NOMO-1 (cell line): ENCODE results near the gene SMIM36.
"Not testable (repeated sequence)": the region's sequence is repeated elsewhere in the genome, so short reads cannot be mapped to it uniquely, and the experiment has no call there.

Experiments
- DNase-seq, 2 experiments: peaks; one replicate each; lab custom pipeline; 2025; ENCODE audit not compliant: unreplicated experiment in 2 of 2; lab: John Stamatoyannopoulos, UW

Gene SMIM36

GRCh38 chr17:55458287-55458900 is 52.9 kb downstream of the SMIM36 start:
- no peak for DNase-seq

GRCh38 chr17:55456307-55457240 is 54.7 kb downstream of the SMIM36 start:
- DNase-seq, result no peak

DNA sequence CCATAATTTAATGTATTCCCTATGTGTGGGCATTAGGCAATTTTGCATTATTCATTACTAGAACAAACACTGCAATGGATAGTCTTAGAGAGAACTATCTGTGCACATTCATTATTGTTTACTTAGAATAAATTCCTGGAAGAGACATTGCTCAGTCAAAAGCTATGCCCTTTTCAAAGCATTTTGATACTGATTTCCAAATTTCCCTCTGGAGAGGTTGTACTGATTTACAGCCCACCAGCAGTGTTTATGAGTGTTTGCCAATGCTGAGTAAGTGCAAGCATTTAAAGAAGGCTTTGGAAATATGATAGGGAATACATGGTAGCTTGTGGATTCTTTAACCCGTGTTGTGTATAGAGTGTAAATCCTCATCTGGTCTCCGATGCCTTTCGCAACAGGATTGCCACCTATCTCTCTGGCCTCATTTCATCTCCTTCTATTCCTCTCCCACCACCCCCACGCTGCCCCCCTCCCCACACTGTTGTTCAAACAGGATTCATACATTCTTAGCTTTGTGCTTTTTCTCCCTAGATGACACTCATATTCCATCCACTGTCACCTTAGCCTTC is 56.3 kb downstream of the SMIM36 start:
- no peak for DNase-seq

DNA sequence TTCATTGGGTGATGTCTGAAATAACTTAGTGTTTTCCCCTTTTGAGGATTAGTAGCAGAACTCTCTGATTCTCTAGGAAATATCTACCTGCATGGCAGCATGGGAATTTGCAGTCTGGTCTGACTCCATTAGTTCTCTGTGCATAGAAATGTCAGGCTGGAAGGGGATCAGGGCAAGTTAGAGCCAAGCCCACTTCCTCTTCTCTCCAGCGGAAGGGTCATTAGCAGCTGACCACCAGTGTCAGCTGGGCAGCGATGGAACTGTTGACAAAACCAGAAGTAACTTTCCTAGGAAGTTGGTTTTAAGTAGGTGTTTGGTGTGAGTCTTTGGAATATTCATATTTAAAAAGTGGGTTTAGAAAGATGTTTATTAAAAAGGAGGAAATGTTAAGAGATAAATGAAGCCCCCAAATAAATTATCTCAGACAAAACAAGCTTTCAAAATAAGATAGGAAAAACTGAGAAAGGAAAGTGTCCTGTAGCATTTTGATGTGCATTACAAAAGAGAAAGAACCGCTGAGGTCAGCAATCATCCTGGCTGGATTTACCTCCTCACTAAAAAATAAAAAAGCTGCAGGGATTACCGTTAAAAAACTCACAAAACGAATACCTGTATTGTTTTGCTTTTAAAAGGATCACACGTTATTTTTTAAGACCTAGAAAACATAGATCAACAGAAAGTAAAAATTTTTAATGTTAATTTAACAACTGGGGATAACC is 57.3 kb downstream of the SMIM36 start:
- DNase-seq, result no peak

DNA sequence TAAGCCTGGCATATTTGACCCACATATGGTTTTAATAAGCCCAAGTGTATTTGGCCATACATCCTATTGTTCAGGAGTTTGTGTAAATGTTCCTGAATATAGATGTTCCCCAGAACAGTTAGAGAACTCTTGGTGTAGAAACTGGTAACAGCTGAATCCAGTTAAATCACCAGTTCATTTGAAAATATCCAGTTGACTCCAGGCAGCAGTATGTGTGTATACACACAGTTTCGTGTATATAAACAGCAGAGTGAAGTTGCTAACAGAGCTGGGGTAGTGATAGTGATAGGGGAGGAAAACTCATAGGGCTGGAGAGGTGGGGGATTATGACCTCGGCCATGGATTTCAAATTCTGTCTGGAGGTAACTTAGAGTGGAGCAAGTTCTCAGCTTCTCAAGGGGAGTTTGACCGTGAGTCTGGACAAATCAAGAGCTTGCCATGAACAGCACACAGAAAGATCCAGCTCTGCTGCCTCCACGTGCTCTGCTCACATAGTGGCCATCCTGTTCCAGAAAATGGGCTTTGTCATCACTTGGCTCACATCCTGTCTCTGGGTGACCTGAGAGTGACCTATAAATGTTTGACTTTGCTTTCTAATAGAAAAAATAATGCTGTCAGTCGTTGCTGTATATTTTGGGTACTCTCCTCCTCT is 59.0 kb downstream of the SMIM36 start:
- no peak for DNase-seq

GRCh38 chr17:55451758-55452138 is 59.5 kb downstream of the SMIM36 start:
- DNase-seq, result no peak

GRCh38 chr17:55451203-55451641 is 60.0 kb downstream of the SMIM36 start:
- DNase-seq, result no peak

DNA sequence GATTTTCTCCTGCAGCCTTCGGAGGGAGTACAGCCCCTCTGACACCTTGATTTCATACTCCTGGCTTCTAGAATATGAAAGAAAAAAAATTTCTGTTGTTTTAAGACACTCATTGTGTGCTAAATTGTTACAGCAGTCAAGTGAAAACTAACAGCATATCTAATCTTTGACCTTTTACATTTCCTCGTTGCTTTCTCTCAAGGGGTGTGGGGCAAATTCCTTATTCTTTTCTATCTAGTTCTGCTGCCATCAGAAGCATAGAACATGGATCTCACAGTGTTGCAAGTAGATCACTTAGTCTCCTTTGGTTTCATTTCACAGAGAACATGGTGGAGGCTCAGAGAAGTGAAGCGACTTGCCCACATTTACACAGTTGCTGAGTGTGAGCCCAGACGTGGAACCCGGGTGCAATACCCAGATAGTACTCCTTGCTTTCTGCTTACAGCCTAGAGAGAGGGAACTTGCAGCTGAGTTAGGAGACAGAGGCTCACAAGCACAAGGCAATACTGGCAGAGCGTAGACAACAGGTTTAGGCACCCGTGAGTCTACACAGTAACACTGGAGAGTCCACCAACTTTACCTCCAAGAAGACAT is 60.9 kb downstream of the SMIM36 start:
- no peak for DNase-seq

- DNase-seq, result no peak
These were observed 62.6 kb downstream of the SMIM36 start for GRCh38 chr17:55448681-55449080.

DNA sequence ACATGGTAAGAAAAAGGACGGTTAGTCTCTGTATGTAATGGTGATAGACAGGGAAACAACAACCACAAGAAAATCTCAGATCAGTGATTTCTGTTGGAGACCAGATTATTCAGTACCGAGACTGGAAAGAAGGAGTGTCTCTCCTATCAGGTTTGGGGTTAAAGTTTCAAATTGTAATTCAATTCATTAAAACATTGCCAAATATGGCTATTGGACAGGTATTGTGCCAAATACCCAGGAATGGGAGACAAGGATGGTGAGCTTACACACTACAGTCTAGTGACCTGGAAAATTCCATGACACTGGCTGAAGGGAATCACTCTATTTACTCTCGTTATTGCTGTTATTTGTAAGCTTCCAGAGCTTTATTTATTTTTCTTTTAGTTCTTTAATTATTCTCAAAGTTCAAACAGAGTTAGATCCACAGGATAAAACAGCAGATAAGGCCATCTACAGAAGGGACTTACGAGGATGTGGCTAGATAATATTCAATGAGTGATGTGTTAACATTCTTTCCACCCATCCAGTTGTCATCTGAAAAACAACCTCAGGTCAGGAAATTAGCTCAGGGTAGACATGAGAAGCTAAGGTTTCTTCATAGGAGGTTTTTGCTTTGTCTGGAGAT is 64.6 kb downstream of the SMIM36 start:
- DNase-seq, result no peak

GRCh38 chr17:55446004-55446403 is 65.2 kb downstream of the SMIM36 start:
- DNase-seq, result not testable (repeated sequence)

- DNase-seq, result peak; percentile 29 to 82
These were observed 66.5 kb downstream of the SMIM36 start for GRCh38 chr17:55444471-55445441.

GRCh38 chr17:55443904-55444303 is 67.3 kb downstream of the SMIM36 start:
- no peak for DNase-seq

DNA sequence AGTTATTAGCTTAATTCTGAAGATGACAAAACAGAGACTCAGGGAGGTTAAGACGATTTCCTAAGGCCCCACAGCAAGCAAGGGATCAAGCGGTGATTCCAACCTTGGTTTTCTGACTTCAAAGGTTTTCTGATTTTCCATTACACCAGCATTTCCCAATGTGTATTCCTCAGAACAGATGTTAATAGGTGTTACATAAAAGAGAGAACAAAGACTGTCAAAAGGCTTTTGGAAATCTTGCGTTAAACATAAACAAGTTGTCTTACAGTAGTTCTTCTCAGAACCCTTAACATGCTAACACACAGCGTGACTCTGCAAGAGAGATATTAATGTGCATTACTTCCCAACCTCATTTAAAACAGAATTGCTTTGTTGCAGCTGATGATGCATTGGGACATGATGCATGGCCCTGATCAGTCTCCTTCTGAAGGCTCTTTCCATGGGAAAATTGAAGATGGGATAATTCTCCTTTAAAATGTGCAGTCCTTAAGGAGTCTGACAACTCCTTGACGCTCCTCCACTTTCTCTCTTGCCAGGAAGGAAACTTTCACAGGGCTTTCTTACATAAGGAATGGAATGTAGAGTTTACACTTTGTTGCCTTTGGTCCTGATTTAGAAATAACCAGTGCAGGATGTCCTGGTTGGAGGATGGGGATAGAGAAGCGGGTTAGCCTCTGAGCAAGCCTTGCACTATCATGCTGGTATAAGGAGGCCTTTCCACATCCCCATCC is 68.1 kb downstream of the SMIM36 start:
- DNase-seq, result no peak

DNA sequence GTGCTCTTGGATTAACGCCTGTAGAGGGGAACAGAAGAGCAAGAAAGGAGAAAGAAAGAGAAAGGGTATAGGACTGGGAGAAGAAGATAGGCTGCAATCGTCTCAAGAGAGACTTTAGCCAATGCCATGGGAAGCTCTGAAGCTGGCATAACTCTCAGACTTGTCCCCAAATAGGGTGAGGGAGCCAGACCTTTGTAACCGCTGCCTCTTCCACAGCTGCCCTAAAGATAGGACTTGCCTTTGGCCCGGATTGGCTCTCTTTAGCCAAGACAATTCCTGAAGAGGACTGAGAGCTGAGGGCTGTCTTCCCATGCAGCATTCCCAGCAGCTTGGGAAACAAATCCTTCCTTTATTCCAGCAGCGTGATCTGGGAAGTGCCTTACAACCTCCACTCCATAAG is 68.8 kb downstream of the SMIM36 start:
- no peak for DNase-seq

GRCh38 chr17:55441544-55441943 is 69.7 kb downstream of the SMIM36 start:
- no peak for DNase-seq

- no peak for DNase-seq
These were observed 70.9 kb downstream of the SMIM36 start for GRCh38 chr17:55440391-55440790.

GRCh38 chr17:55437159-55437605 is 74.1 kb downstream of the SMIM36 start:
- DNase-seq, result no peak
